Suprapubic skin (tissue), 4 donors: ENCODE results near the gene CD274.

Experiments used
- EP300 ChIP-seq: sonication (generic); formaldehyde crosslinking; IDR thresholded peaks from one replicate; pipeline ENCODE4 v1.6.1; 2017; ENCODE audit warnings: antibody characterized with exemption
- POLR2A ChIP-seq, 2 donors: fragments of 450-650 bp; IDR thresholded peaks; one replicate each; pipeline ENCODE4 v1.6.1; 2017; ENCODE audit warnings: antibody characterized with exemption in 2 of 2, mild to moderate bottlenecking in 2 of 2, moderate library complexity in 2 of 2
- POLR2AphosphoS5 ChIP-seq, 3 donors: sonication (generic); formaldehyde crosslinking; IDR thresholded peaks; one replicate each; pipeline ENCODE4 v1.6.1; 2017; ENCODE audit warnings: antibody characterized with exemption in 3 of 3
- TF ChIP-seq, protein P1 (sequence below), 2 donors: fragments of 200-600 bp in 1 of 2; fragments of 450-650 bp in 1 of 2; sonication (generic) in 1 of 2; IDR thresholded peaks; one replicate each; pipeline ENCODE4 v1.5.1; 2016 to 2019; ENCODE audit warnings: antibody characterized with exemption in 2 of 2, mild to moderate bottlenecking in 1 of 2, moderate library complexity in 1 of 2

DNA sequence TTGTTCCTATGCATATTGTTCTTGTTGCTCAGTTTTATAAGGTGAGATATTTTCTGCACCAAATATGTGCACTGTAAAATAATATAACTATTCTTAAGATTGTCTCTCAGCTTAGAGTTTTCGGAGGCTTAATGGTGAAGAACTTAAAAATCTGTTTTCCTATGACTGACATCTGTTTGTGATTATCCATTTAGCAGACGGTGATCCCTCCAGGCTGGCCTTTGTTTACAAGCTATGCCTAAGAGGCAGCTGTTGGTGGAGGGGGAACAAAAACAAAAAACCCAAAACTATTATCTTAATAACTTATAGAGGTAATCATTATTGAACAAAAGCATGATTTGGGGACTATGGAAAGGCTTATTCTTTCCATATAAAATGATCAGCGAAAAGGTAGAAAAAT is 60.6 kb downstream of the CD274 start:
- TF ChIP-seq, protein P1, sequence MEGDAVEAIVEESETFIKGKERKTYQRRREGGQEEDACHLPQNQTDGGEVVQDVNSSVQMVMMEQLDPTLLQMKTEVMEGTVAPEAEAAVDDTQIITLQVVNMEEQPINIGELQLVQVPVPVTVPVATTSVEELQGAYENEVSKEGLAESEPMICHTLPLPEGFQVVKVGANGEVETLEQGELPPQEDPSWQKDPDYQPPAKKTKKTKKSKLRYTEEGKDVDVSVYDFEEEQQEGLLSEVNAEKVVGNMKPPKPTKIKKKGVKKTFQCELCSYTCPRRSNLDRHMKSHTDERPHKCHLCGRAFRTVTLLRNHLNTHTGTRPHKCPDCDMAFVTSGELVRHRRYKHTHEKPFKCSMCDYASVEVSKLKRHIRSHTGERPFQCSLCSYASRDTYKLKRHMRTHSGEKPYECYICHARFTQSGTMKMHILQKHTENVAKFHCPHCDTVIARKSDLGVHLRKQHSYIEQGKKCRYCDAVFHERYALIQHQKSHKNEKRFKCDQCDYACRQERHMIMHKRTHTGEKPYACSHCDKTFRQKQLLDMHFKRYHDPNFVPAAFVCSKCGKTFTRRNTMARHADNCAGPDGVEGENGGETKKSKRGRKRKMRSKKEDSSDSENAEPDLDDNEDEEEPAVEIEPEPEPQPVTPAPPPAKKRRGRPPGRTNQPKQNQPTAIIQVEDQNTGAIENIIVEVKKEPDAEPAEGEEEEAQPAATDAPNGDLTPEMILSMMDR (IDR thresholded peaks at IDR 0.05) = no peak
- TF ChIP-seq POLR2AphosphoS5 (IDR thresholded peaks at IDR 0.05) (no peak), POLR2A (IDR thresholded peaks at IDR 0.05) (no peak), EP300 (no peak)
